Gastrocnemius medialis (tissue), 4 donors: Measurements from ENCODE around the gene SLC9A7. TPM values are rescaled to one million over a fixed set of nuclear protein-coding genes. Genes with fewer than 3 reads are reported as not detected.

Source experiments
- ATAC-seq, 2 donors: fragments of 150-250 bp; one replicate each; pipeline ENCODE4 v1.9.1; 2016
- DNase-seq, 2 donors: peaks; one replicate each; pipeline ENCODE4 v3.0.0-alpha.2; 2019
- H3K27ac ChIP-seq, 4 donors: fragments of 200-600 bp; sonication (generic); 1 replicate in 1 of 4; 2 replicates in 3 of 4; pipeline ENCODE4 v1.5.1; 2016 to 2018; ENCODE audit warnings: mild to moderate bottlenecking in 2 of 4, moderate library complexity in 1 of 4
- H3K27me3 ChIP-seq, 3 donors: fragments of 200-600 bp; sonication (generic) in 2 of 3; 1 replicate in 1 of 3; 2 replicates in 2 of 3; pipeline versions ENCODE4 v1.5.1 to v1.6.0; 2016 to 2019; ENCODE audit warnings: mild to moderate bottlenecking in 1 of 3, moderate library complexity in 1 of 3
- H3K36me3 ChIP-seq, 2 donors: fragments of 200-600 bp; sonication (generic) in 1 of 2; one replicate each; pipeline ENCODE4 v1.5.1; 2017 to 2018
- H3K4me1 ChIP-seq, 2 donors: fragments of 200-600 bp; sonication (generic) in 1 of 2; one replicate each; pipeline ENCODE4 v1.5.1; 2016 to 2017; ENCODE audit warnings: mild to moderate bottlenecking in 2 of 2
- H3K4me3 ChIP-seq, 4 donors: fragments of 200-600 bp; sonication (generic) in 3 of 4; 1 replicate in 1 of 4; 2 replicates in 3 of 4; pipeline ENCODE4 v1.5.1; 2016 to 2019; ENCODE audit warnings: mild to moderate bottlenecking in 2 of 4
- H3K9me3 ChIP-seq, 3 donors: fragments of 200-600 bp; sonication (generic) in 2 of 3; 1 replicate in 1 of 3; 2 replicates in 2 of 3; pipeline ENCODE4 v1.5.1; 2016 to 2019
- POLR2A ChIP-seq, 2 donors: fragments of 450-650 bp; IDR thresholded peaks; one replicate each; pipeline ENCODE4 v1.6.1; 2017; ENCODE audit warnings: antibody characterized with exemption in 2 of 2, mild to moderate bottlenecking in 2 of 2, moderate library complexity in 2 of 2
- in situ Hi-C, 4 donors: fragments of 200-750 bp; cut with MboI; loops; one replicate each; pipeline versions ENCODE4 v1.15.0 to v1.8.0; 2017; ENCODE audit warnings: low sequenced_read_pairs in 4 of 4
- intact Hi-C: fragments of 100-400 bp; cut with DNase I; formaldehyde crosslinking; loops from one replicate; pipeline ENCODE4 v1.15.1; 2023; ENCODE audit warnings: low total_unique reads
- total RNA-seq, 4 donors: library from RNA; depleted of rRNA; stranded (reverse); fragments of >200 nt; gene quantifications; one replicate each; pipeline versions ENCODE4 v1.1.0 to v1.2.3, GENCODE V29; 2016
- TF ChIP-seq, protein P1 (sequence below), 5 experiments: fragments of 450-650 bp in 3 of 5; fragments of 200-600 bp in 2 of 5; sonication (generic) in 2 of 5; IDR thresholded peaks in 4 of 5; conservative IDR thresholded peaks in 1 of 5; 1 replicate in 4 of 5; 2 replicates in 1 of 5; pipeline ENCODE4 v1.5.1; 2016 to 2019; ENCODE audit warnings: antibody characterized with exemption in 5 of 5, mild to moderate bottlenecking in 3 of 5, moderate library complexity in 3 of 5

SLC9A7 gene
- total RNA-seq, 4 donors from 2014 or later = 13.3 to 27.4 (median 20.0) TPM

DNA sequence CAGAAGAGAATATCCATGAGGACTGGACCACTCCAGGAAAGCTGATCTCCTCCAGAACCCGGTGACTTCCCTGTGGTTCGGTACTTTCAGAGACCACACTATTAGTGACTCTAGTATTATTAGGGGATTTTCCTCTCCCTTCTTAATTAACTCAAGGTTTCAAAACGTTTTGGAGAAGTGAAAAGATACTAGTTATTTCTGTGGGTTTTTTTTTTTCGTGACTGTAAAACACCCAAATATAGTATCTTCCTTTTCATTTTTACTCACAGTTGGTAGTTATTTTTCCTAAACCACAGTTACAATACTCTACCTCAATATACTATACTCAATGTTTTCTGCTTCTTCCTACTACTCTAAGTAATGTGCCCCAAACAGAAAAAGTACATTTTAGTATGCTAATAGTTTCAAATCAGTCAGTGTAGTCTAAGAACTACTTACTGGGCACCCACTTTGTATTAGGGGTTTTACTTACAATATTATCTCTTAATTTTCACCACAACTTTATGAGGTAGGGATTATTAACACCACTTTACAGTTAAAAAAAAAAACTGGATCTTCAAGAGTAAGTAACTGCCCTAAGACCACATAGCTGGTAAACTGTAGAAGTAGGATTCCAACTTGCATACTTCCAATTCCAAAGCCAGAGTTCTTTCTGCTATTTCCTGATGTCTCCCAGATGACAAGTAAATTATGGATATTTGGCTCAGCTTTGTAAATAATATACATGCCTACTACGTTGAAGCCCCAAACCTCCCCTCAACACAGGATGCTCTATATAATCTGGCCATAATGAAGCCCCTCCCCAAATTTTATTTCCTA lies 45.0 kb downstream of the SLC9A7 start:
- no peak for TF ChIP-seq POLR2A (IDR thresholded peaks at IDR 0.05)
- TF ChIP-seq, protein P1, sequence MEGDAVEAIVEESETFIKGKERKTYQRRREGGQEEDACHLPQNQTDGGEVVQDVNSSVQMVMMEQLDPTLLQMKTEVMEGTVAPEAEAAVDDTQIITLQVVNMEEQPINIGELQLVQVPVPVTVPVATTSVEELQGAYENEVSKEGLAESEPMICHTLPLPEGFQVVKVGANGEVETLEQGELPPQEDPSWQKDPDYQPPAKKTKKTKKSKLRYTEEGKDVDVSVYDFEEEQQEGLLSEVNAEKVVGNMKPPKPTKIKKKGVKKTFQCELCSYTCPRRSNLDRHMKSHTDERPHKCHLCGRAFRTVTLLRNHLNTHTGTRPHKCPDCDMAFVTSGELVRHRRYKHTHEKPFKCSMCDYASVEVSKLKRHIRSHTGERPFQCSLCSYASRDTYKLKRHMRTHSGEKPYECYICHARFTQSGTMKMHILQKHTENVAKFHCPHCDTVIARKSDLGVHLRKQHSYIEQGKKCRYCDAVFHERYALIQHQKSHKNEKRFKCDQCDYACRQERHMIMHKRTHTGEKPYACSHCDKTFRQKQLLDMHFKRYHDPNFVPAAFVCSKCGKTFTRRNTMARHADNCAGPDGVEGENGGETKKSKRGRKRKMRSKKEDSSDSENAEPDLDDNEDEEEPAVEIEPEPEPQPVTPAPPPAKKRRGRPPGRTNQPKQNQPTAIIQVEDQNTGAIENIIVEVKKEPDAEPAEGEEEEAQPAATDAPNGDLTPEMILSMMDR (IDR thresholded peaks at IDR 0.05 in 4 of 5, conservative IDR thresholded peaks at IDR 0.05 in 1 of 5) = no peak
- no peak for DNase-seq
- Histone ChIP-seq H3K4me3 (no peak overlapping the region), H3K9me3 (no peaks in the 10 kb centered on the region), H3K4me1 (no peaks in the 10 kb centered on the region), H3K27ac (no peak overlapping the region), H3K36me3 (no peaks in the 10 kb centered on the region), H3K27me3 (no peaks in the 10 kb centered on the region)
- in situ Hi-C loops (no loop called here), intact Hi-C loops (no loop called here)
- ATAC-seq = no peak

DNA sequence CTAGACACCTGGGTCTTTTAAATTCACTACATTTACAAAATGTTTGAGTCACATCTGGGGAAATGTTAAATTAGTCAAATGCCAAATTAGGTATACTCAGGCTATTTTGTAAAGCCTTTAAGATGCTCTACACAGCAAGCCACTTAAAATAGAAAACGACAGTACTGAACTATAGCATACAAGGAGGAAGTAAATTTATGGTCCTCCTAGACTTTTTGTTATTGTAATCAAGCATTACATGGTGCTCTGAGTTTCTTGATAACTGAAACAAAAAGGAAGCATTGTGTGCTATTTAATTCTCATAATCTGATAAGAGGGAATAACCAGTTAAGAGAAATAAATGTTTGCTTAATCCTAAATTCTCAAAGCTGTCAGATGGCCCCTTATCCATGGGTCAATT lies 46.2 kb downstream of the SLC9A7 start:
- ATAC-seq = no peak
- no peak for DNase-seq
- intact Hi-C loops = no loop called here
- Histone ChIP-seq H3K9me3 (no peaks in the 10 kb centered on the region), H3K4me1 (no peaks in the 10 kb centered on the region), H3K27me3 (no peaks in the 10 kb centered on the region), H3K4me3 (no peak overlapping the region), H3K36me3 (no peaks in the 10 kb centered on the region), H3K27ac (no peak overlapping the region)
- TF ChIP-seq, protein P1 (IDR thresholded peaks at IDR 0.05 in 4 of 5, conservative IDR thresholded peaks at IDR 0.05 in 1 of 5) = no peak
- TF ChIP-seq POLR2A (IDR thresholded peaks at IDR 0.05) = no peak
- in situ Hi-C loops = no loop called here

DNA sequence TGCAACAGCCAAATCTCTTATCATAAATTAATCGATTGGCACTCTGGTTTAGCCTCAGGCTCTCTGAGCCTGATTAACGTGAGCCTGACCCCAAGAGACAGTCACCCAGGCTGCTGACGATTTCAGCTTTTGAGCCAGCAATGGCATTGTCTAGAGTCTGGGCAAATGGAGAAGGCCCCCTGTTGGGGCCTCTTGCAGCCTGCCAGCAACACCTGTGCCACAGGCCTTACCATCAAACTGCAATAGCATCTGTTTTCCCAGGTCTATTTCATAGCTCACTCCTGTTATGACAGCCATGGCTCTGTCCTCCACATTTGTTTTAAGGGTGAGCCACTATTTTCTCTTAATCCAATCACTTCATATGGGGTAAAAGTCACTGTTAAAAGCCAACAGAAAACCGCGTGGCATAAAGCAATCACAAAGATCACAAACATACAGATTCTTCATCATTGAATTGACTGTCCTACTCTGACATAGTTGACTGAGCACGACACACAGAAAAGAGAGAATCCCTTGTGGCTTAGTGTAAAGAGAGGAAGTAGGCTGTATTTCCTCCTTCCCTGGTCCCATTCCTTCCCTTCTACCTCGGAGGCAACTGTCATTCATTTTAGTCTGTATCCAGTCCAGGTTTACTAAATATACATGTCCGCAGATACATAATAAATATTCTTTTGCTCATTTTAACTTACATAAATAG lies 47.8 kb downstream of the SLC9A7 start:
- no peak overlapping the region for H3K27ac ChIP-seq
- DNase-seq (no peak), ATAC-seq (no peak)
- no peak for TF ChIP-seq POLR2A (IDR thresholded peaks at IDR 0.05)
- TF ChIP-seq, protein P1 (IDR thresholded peaks at IDR 0.05 in 4 of 5, conservative IDR thresholded peaks at IDR 0.05 in 1 of 5) = no peak
- H3K4me1 ChIP-seq = no peaks in the 10 kb centered on the region
- in situ Hi-C loops = no loop called here
- intact Hi-C loops = no loop called here
- no peaks in the 10 kb centered on the region for H3K27me3 ChIP-seq
- H3K9me3 ChIP-seq = no peaks in the 10 kb centered on the region
- no peaks in the 10 kb centered on the region for H3K36me3 ChIP-seq
- H3K4me3 ChIP-seq = no peak overlapping the region

DNA sequence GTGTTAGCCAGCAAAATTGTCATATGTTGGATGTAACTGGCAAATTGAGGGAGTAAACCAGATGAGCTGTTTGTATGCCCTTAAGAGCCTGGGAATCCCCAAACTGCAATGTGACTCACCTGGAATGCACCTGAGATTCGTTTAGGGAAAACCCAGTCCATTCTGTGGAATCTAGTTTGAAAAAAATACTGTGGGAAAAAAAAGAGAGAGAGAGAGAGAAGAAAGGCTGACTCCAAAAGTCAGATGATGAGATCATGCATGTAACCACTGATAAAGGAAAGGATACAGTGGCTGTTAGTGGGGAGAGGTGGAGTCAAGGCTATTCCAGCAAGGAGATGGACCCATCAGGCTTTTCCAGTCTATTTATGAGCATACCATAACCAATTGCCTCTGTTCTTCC lies 48.5 kb downstream of the SLC9A7 start:
- Histone ChIP-seq H3K9me3 (no peaks in the 10 kb centered on the region), H3K4me1 (no peaks in the 10 kb centered on the region), H3K36me3 (no peaks in the 10 kb centered on the region), H3K4me3 (no peak overlapping the region), H3K27ac (no peak overlapping the region), H3K27me3 (no peaks in the 10 kb centered on the region)
- intact Hi-C loops = no loop called here
- in situ Hi-C loops = no loop called here
- no peak for ATAC-seq
- DNase-seq = no peak
- TF ChIP-seq POLR2A (IDR thresholded peaks at IDR 0.05) = no peak
- TF ChIP-seq, protein P1 (IDR thresholded peaks at IDR 0.05 in 4 of 5, conservative IDR thresholded peaks at IDR 0.05 in 1 of 5) = no peak
